ENCODE results near the gene P2RY14. TPM values are rescaled to one million over a fixed set of nuclear protein-coding genes. Genes with fewer than 3 reads are reported as not detected.

P2RY14 gene
- total RNA-seq, 2 donors from 2014 or later, result 0.09 to 0.28 TPM

DNA sequence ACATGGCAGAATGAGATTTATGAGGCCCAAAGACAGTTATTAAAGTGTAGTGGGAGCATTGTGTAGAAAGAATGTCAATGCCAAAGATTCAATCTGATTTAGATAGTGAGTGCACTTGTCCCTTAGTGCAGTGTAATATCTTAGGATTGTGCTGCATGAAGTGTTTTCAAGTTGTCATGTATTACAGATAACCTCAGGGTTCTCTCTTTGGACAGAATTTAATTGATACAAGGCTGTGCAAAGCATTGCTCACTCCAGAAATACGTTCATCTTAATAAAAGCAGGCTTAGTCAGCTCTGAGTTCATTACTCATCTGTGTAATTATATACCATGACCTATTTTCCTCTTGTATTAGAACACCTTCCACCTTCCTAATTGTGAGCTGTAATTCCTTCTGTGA, 59.3 kb downstream of the P2RY14 start:
- Histone ChIP-seq H3K4me3 (no peak overlapping the region), H3K27me3 (replicated peaks; ENCODE audit: insufficient read depth) (no peaks in the 10 kb centered on the region), H3K27ac (no peak overlapping the region), H3K36me3 (no peaks in the 10 kb centered on the region), H3K4me1 (replicated peaks) (no peaks in the 10 kb centered on the region), H3K9me3 (no peaks in the 10 kb centered on the region)
- no peak for DNase-seq (ENCODE audit: low spot score)
- 53% methylated on average over 1 of the region's 1 CpG for WGBS
- intact Hi-C loops (cut with DNase I), result no loop called here
- TF ChIP-seq POLR2AphosphoS5 (IDR thresholded peaks at IDR 0.05) (no peak), POLR2A (IDR thresholded peaks at IDR 0.05) (no peak)
- TF ChIP-seq, protein P1, sequence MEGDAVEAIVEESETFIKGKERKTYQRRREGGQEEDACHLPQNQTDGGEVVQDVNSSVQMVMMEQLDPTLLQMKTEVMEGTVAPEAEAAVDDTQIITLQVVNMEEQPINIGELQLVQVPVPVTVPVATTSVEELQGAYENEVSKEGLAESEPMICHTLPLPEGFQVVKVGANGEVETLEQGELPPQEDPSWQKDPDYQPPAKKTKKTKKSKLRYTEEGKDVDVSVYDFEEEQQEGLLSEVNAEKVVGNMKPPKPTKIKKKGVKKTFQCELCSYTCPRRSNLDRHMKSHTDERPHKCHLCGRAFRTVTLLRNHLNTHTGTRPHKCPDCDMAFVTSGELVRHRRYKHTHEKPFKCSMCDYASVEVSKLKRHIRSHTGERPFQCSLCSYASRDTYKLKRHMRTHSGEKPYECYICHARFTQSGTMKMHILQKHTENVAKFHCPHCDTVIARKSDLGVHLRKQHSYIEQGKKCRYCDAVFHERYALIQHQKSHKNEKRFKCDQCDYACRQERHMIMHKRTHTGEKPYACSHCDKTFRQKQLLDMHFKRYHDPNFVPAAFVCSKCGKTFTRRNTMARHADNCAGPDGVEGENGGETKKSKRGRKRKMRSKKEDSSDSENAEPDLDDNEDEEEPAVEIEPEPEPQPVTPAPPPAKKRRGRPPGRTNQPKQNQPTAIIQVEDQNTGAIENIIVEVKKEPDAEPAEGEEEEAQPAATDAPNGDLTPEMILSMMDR (IDR thresholded peaks at IDR 0.05), result no peak

DNA sequence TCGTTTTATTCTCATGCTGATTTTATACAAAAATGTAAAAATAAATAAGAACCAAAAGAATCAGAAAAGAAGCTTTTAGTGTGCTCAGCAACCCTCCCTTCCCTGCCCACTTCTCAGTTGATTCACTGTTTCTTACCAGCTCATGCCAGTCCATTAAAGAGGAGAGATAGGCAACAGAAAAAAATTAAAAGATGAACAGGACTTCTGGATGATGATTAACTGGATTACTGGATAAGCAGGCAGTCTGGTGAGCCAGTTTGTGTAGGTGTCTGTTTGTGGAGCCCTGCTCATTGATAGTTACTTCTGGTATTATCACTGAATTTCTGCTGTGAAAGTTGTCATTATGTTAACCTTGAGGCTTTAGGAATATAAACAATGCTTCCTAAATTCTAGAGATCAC, 60.2 kb downstream of the P2RY14 start:
- DNase-seq (ENCODE audit: low spot score), result no peak
- no peaks in the 10 kb centered on the region for H3K27me3 ChIP-seq (replicated peaks; ENCODE audit: insufficient read depth)
- no peak overlapping the region for H3K27ac ChIP-seq
- H3K36me3 ChIP-seq, result no peaks in the 10 kb centered on the region
- intact Hi-C loops (cut with DNase I), result no loop called here
- TF ChIP-seq, protein P1 (IDR thresholded peaks at IDR 0.05), result no peak
- no peak for TF ChIP-seq POLR2A (IDR thresholded peaks at IDR 0.05)
- no peak for TF ChIP-seq POLR2AphosphoS5 (IDR thresholded peaks at IDR 0.05)
- no peaks in the 10 kb centered on the region for H3K4me1 ChIP-seq (replicated peaks)
- WGBS, result 32% methylated on average over 1 of the region's 1 CpG
- H3K4me3 ChIP-seq, result no peak overlapping the region
- no peaks in the 10 kb centered on the region for H3K9me3 ChIP-seq

DNA sequence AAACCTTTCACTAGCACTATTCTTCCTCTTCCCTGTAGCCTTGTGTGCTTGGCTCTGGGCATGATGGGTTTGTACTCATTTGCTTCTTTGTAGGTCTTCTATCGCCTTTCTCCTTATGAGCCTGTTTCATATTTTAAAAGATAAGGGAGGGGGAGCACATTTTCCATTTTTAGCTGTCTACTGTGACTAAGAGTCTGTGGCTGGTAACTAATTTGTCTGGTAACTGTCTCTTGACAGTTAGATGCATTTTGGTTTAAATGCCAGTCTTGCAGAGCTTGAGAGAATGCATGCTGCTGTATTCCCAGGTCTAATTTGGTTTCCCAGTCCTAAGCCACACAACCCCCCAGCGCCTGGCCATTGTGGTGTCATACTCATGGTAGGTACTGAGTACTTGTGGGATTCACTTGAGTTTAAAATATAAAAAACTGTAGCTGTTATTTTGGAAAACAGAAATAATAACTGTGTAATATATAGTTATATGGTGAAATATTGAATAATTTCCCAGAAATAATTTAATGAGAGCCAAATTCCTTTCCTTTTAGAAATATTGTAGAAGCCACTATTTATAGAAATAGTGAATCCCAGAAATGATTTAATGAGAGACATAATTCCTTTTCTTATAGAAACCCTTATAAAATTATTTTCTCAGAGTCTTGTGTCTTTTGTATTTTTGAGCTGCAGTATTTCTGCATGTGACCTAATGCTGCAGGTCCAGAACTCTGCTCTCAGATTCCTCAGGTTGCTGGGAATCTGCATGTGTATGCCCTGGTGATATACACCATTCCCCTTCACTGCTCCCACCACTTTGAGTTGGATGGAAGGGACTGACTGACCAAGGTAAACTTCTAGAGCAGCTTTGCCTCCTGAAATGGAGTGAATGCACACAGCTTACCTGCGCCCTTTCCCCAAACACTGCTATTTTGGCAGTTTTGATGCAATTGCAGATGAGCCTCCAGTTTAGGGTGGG, 61.4 kb downstream of the P2RY14 start:
- H3K9me3 ChIP-seq, result no peaks in the 10 kb centered on the region
- H3K27ac ChIP-seq, result no peak overlapping the region
- DNase-seq (ENCODE audit: low spot score), result no peak
- H3K4me3 ChIP-seq, result no peak overlapping the region
- no peaks in the 10 kb centered on the region for H3K36me3 ChIP-seq
- H3K4me1 ChIP-seq (replicated peaks), result no peaks in the 10 kb centered on the region
- TF ChIP-seq, protein P1 (IDR thresholded peaks at IDR 0.05), result no peak
- no peak for TF ChIP-seq POLR2A (IDR thresholded peaks at IDR 0.05)
- no peak for TF ChIP-seq POLR2AphosphoS5 (IDR thresholded peaks at IDR 0.05)
- no peaks in the 10 kb centered on the region for H3K27me3 ChIP-seq (replicated peaks; ENCODE audit: insufficient read depth)
- intact Hi-C loops (cut with DNase I), result no loop called here
- 89% methylated on average over 3 of the region's 3 CpGs for WGBS

DNA sequence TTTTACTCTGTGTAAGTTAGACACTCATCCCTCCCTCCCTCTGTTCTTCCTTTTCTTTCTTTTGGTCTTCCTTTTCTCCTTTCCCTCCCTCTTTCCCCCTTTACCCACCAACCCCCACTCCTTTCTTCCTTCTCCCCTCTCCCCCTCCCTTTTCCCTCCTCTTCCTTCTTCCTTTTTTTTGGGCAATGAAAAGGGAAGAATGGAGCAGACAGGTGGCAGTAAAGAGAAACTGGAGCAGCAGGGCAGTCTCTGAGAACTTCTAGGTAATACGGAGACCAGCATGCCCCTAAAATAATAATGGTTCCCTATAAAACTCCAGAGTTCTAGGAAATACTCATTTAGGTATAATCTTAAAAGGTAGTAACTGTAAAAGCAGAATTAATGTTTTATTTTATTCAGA, 63.9 kb downstream of the P2RY14 start:
- intact Hi-C loops (cut with DNase I), result no loop called here
- Histone ChIP-seq H3K36me3 (no peaks in the 10 kb centered on the region), H3K4me1 (replicated peaks) (no peaks in the 10 kb centered on the region), H3K27ac (no peak overlapping the region), H3K9me3 (no peaks in the 10 kb centered on the region), H3K27me3 (replicated peaks; ENCODE audit: insufficient read depth) (no peaks in the 10 kb centered on the region), H3K4me3 (no peak overlapping the region)
- WGBS, result 85% methylated on average over 1 of the region's 1 CpG
- DNase-seq (ENCODE audit: low spot score), result no peak
- TF ChIP-seq POLR2AphosphoS5 (IDR thresholded peaks at IDR 0.05), result no peak
- TF ChIP-seq POLR2A (IDR thresholded peaks at IDR 0.05), result no peak
- TF ChIP-seq, protein P1 (IDR thresholded peaks at IDR 0.05), result no peak

DNA sequence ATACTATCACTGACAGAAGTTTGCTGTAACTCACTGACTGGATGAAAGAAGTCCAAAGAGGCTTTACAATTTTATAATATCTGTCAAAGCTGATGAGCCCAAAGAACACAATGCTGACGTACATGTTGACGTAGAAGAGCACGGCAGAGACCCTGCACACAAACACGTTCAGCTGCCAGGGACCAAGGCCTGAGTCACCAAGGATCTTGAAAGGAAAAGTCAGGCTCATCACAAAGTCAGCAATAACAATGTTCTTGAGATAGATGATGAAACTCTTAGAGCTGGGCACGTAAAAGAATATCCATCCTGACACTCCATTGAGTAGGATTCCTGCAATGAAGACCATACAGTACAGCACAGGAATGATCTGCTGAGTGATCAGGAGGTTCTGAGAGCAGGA, 64.5 kb downstream of the P2RY14 start:
- Histone ChIP-seq H3K4me1 (replicated peaks) (no peaks in the 10 kb centered on the region), H3K36me3 (no peaks in the 10 kb centered on the region), H3K9me3 (no peaks in the 10 kb centered on the region), H3K4me3 (no peak overlapping the region), H3K27me3 (replicated peaks; ENCODE audit: insufficient read depth) (no peaks in the 10 kb centered on the region), H3K27ac (no peak overlapping the region)
- DNase-seq (ENCODE audit: low spot score), result no peak
- no peak for TF ChIP-seq POLR2AphosphoS5 (IDR thresholded peaks at IDR 0.05)
- no peak for TF ChIP-seq POLR2A (IDR thresholded peaks at IDR 0.05)
- TF ChIP-seq, protein P1 (IDR thresholded peaks at IDR 0.05), result no peak
- intact Hi-C loops (cut with DNase I), result no loop called here
- 85% methylated on average over 5 of the region's 5 CpGs for WGBS

All from prostate gland (tissue), 2 donors.